B cell (primary cell): ENCODE data around the gene PHPT1. TPM values are rescaled to one million over a fixed set of nuclear protein-coding genes. Genes with fewer than 3 reads are reported as not detected.

ENCODE experiments used
- ATAC-seq: fragments of 200-7000 bp; cut with Tn5 transposase; one replicate; pipeline ENCODE4 v1.10.0; 2021; ENCODE audit warnings: low read depth, mild to moderate bottlenecking, moderate number of reproducible peaks, moderate library complexity
- CTCF ChIA-PET: fragments of 350-600 bp; sonication (Branson Sonifier 250); formaldehyde crosslinking; loops from one replicate; lab custom pipeline; 2021; ENCODE audit warnings: antibody characterized with exemption, inconsistent platforms; lab: Charles Lee
- POLR2A ChIA-PET: fragments of 350-600 bp; sonication (Branson Sonifier 250); formaldehyde crosslinking; loops from one replicate; lab custom pipeline; 2021; ENCODE audit warnings: antibody characterized with exemption; lab: Charles Lee
- DNase-seq: peaks from one replicate; pipeline ENCODE4 v3.0.0; 2013
- H2AFZ ChIP-seq: 2 replicates; pipeline ENCODE4 v1.6.1; 2012; ENCODE audit warnings: mild to moderate bottlenecking, low read depth, low read length; ENCODE audit not compliant: insufficient read depth, poor library complexity, severe bottlenecking
- H3K27ac ChIP-seq, 2 donors: 1 replicate in 1 of 2; 2 replicates in 1 of 2; pipeline ENCODE4 v1.5.1; 2012 to 2013; ENCODE audit warnings: low read length in 2 of 2, mild to moderate bottlenecking in 2 of 2, moderate library complexity in 1 of 2
- H3K27me3 ChIP-seq, 4 experiments: fragments of 200-600 bp in 1 of 4; sonication (generic) in 1 of 4; replicated peaks in 1 of 4; 1 replicate in 2 of 4; 2 replicates in 2 of 4; pipeline versions ENCODE4 v1.6.1 to v1.7.0; 2013 to 2016; ENCODE audit warnings: low read length in 3 of 4, mild to moderate bottlenecking in 2 of 4, mixed read lengths in 1 of 4, moderate library complexity in 1 of 4; ENCODE audit not compliant: insufficient read depth in 4 of 4, control insufficient read depth in 3 of 4; ENCODE audit errors: control extremely low read depth in 1 of 4
- H3K36me3 ChIP-seq, 2 experiments: replicated peaks in 1 of 2; 1 replicate in 1 of 2; 2 replicates in 1 of 2; pipeline versions ENCODE4 v1.6.1 to v1.7.1; 2013; ENCODE audit warnings: low read length in 1 of 2; ENCODE audit not compliant: insufficient read depth in 2 of 2, control insufficient read depth in 1 of 2; ENCODE audit errors: control extremely low read depth in 1 of 2, extremely low read depth in 1 of 2
- H3K4me1 ChIP-seq, 2 donors: fragments of 200-600 bp in 1 of 2; sonication (generic) in 1 of 2; 1 replicate in 1 of 2; 2 replicates in 1 of 2; pipeline versions ENCODE4 v1.5.1 to v1.6.1; 2013 to 2017; ENCODE audit warnings: low read length in 2 of 2; ENCODE audit not compliant: control insufficient read depth in 2 of 2, insufficient read depth in 2 of 2
- H3K4me2 ChIP-seq: replicated peaks from 2 replicates; pipeline ENCODE3; 2012; ENCODE audit warnings: mild to moderate bottlenecking, low read depth, low read length; ENCODE audit not compliant: poor library complexity, severe bottlenecking
- H3K4me3 ChIP-seq, 5 experiments: fragments of 200-600 bp in 1 of 5; sonication (generic) in 1 of 5; 1 replicate in 3 of 5; 2 replicates in 2 of 5; pipeline versions ENCODE4 v1.5.1 to v1.7.0; 2011 to 2016; ENCODE audit warnings: low read length in 4 of 5, mild to moderate bottlenecking in 4 of 5, low read depth in 2 of 5, control low read depth in 1 of 5, moderate library complexity in 1 of 5; ENCODE audit not compliant: insufficient read depth in 1 of 5; ENCODE audit errors: control extremely low read depth in 1 of 5, extremely low read depth in 1 of 5
- H3K79me2 ChIP-seq: fragments of 200-600 bp; sonication (generic); one replicate; pipeline ENCODE4 v1.6.0; 2016; ENCODE audit warnings: low read length; ENCODE audit not compliant: control insufficient read depth, insufficient read depth
- H3K9ac ChIP-seq: fragments of 200-600 bp; sonication (generic); 2 replicates; pipeline ENCODE4 v1.6.1; 2017; ENCODE audit warnings: mild to moderate bottlenecking, low read length, moderate library complexity
- H3K9me3 ChIP-seq, 3 donors: one replicate each; pipeline versions ENCODE4 v1.6.1 to v1.7.1; 2013; ENCODE audit warnings: low read length in 2 of 3; ENCODE audit not compliant: control insufficient read depth in 2 of 3, insufficient read depth in 1 of 3; ENCODE audit errors: control extremely low read depth in 1 of 3
- H4K20me1 ChIP-seq: 2 replicates; pipeline ENCODE4 v1.6.0; 2012; ENCODE audit warnings: mild to moderate bottlenecking, low read length; ENCODE audit not compliant: insufficient read depth, control insufficient read depth, poor library complexity, severe bottlenecking
- H3K27ac Mint-ChIP-seq: one replicate; pipeline ENCODE4 v1.8.0; 2021; ENCODE audit warnings: mixed read lengths
- H3K27me3 Mint-ChIP-seq: one replicate; pipeline ENCODE4 v1.8.0; 2021; ENCODE audit warnings: mixed read lengths
- H3K4me1 Mint-ChIP-seq: one replicate; pipeline ENCODE4 v1.8.0; 2021; ENCODE audit warnings: mixed read lengths
- H3K4me3 Mint-ChIP-seq: one replicate; pipeline ENCODE4 v1.8.0; 2021; ENCODE audit warnings: mixed read lengths
- H3K9me3 Mint-ChIP-seq: one replicate; pipeline ENCODE4 v1.8.0; 2022; ENCODE audit warnings: mixed read lengths; ENCODE audit not compliant: insufficient read depth
- EZH2 ChIP-seq: IDR thresholded peaks from 2 replicates; pipeline ENCODE4 v1.6.1; 2012; ENCODE audit warnings: borderline replicate concordance, low read depth, mild to moderate bottlenecking, moderate library complexity, low read length; ENCODE audit not compliant: insufficient read depth, poor library complexity, severe bottlenecking
- WGBS: methylation state at CpG from one replicate; pipeline ENCODE4 v1.1.5; 2013; ENCODE audit warnings: missing lambda C conversion rate; ENCODE audit not compliant: insufficient coverage; 5-methylcytosine and 5-hydroxymethylcytosine counted together
- intact Hi-C: fragments of 100-400 bp; cut with micrococcal nuclease; formaldehyde crosslinking; loops from one replicate; pipeline ENCODE4 v1.10.0; 2022
- polyA plus RNA-seq: library from polyadenylated mRNA; depleted of rRNA; stranded (reverse); fragments of >200 nt; gene quantifications from 2 replicates; pipeline ENCODE4 v1.2.3, GENCODE V29; 2012
- total RNA-seq, 2 donors: library from RNA; stranded (reverse); fragments of 120-200 nt in 1 of 2; gene quantifications; 1 replicate in 1 of 2; 2 replicates in 1 of 2; pipeline versions ENCODE4 v1.2.3 to v1.2.4, GENCODE V29; 2013 to 2022
- TF ChIP-seq, protein P1 (sequence below): fragments of 200-600 bp; IDR thresholded peaks from one replicate; pipeline ENCODE4 v1.8.0; 2022; ENCODE audit warnings: antibody characterized with exemption, mild to moderate bottlenecking

Gene PHPT1
- total and polyA plus RNA-seq, 2 donors (not counting 1 experiment from before 2014, with no cell fraction given), result 36.5 to 37.2 TPM

- Histone ChIP-seq H3K9ac (peak overlapping the region; percentile 72), H3K36me3 (peaks cover 0 to 6% of the 10 kb centered on the region in 2 experiments), H2AFZ (peak overlapping the region; percentile 93), H3K4me1 (peaks cover 19 to 21% of the 10 kb centered on the region in 2 donors), H3K79me2 (peaks cover 39% of the 10 kb centered on the region), H3K4me3 (peak overlapping the region; percentile 2 to 97 (median 76)), H3K9me3 (no peaks in the 10 kb centered on the region), H3K27ac (peak overlapping the region; percentile 84), H3K27me3 (peaks cover 0 to 4% (median 2%) of the 10 kb centered on the region in 4 experiments), H4K20me1 (peaks cover 29% of the 10 kb centered on the region), H3K4me2 (peak overlapping the region; percentile 86)
- WGBS, result 91% methylated on average over 25 of the region's 25 CpGs
- H3K27ac Mint-ChIP-seq, result peak overlapping the region; percentile 95
- ChIA-PET POLR2A (interaction anchor here (0.5 to 1.3 kb wide), 7 partner anchors 16 to 574 kb away, joined by 3 to 5 read pairs (median 4); partner anchors contain the start of genes AJM1, CLIC3, LCN8 and PAXX), CTCF (interaction anchor here (0.5 to 3.7 kb wide), 13 partner anchors 14 to 394 kb away, joined by 3 to 15 read pairs (median 3); partner anchors contain the start of genes AJM1, TMEM141 and TPRN)
- ATAC-seq (no peak), DNase-seq (no peak)
- no peaks in the 10 kb centered on the region for H3K27me3 Mint-ChIP-seq
- H3K4me1 Mint-ChIP-seq, result peaks cover 35% of the 10 kb centered on the region
- intact Hi-C loops, result loop anchor here (1.0 to 2.0 kb wide), 2 partner anchors 15 to 36 kb away; partner anchors contain the start of genes AJM1 and TMEM141
- H3K4me3 Mint-ChIP-seq, result peak overlapping the region; percentile 89
- no peaks in the 10 kb centered on the region for H3K9me3 Mint-ChIP-seq
- TF ChIP-seq EZH2, result no peak
- TF ChIP-seq, protein P1, sequence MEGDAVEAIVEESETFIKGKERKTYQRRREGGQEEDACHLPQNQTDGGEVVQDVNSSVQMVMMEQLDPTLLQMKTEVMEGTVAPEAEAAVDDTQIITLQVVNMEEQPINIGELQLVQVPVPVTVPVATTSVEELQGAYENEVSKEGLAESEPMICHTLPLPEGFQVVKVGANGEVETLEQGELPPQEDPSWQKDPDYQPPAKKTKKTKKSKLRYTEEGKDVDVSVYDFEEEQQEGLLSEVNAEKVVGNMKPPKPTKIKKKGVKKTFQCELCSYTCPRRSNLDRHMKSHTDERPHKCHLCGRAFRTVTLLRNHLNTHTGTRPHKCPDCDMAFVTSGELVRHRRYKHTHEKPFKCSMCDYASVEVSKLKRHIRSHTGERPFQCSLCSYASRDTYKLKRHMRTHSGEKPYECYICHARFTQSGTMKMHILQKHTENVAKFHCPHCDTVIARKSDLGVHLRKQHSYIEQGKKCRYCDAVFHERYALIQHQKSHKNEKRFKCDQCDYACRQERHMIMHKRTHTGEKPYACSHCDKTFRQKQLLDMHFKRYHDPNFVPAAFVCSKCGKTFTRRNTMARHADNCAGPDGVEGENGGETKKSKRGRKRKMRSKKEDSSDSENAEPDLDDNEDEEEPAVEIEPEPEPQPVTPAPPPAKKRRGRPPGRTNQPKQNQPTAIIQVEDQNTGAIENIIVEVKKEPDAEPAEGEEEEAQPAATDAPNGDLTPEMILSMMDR, result no peak
Observed at GRCh38 chr9:136806631-136807201, 42.5 kb upstream of the PHPT1 start.
